ENCODE results near the gene TEKT3. TPM values are rescaled to one million over a fixed set of nuclear protein-coding genes. Genes with fewer than 3 reads are reported as not detected.

Gene TEKT3
- polyA plus RNA-seq, 1 donor: 1.0 TPM

DNA sequence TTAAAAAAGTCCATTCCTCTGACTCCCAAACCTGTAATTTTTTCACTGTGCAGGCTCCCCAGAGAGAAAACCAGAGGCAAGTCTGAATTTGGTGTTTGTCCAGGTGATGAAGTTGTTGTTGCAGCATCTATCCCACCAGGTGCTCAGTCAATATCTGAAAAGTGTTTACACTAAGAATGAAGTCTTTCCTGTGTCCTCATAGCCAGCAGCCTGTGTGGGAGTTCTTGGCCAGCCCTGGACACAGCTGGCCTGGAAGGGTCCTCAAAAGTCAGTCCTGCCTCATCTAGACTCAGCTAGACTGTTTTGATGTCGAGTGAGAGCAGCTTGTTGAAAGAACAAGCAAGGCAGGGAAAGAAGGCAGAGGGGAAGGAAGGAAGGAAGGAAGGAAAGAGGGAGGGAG, 72.9 kb downstream of the TEKT3 start:
- WGBS (ENCODE audit: insufficient coverage, low lambda C conversion rate): 43% methylated on average over 1 of the region's 1 CpG
- H3K27me3 ChIP-seq (ENCODE audit: control insufficient read depth, insufficient read depth, low read length): no peaks in the 10 kb centered on the region
- H3K4me1 ChIP-seq (ENCODE audit: control insufficient read depth, insufficient read depth, low read length): peaks cover 17% of the 10 kb centered on the region
- no peak overlapping the region for H3K27ac ChIP-seq (ENCODE audit: low read length)
- no peaks in the 10 kb centered on the region for H3K36me3 ChIP-seq (ENCODE audit: control insufficient read depth, insufficient read depth, low read length)
- DNase-seq: no peak
- H3K4me3 ChIP-seq (ENCODE audit: low read length): no peak overlapping the region
- no peaks in the 10 kb centered on the region for H3K9me3 ChIP-seq (ENCODE audit: control insufficient read depth, low read depth, low read length)

DNA sequence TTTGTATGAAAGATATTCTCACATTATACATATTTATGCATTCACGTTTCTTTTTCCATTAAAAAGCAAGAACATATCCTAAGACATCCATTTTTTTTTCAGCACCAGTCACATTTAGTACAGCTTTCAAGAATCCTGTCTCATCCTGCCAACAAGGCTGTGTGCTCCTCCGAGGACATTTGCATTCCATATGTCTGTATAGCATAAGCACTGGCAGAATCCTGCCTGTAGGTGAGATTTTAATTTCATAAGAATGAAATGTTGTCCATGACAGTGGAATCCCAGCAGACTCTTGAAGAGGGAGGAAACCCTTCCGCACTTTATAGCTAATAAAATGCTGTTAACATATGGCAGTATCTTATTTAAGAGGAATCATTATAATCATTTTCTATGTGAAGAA, 73.4 kb downstream of the TEKT3 start:
- WGBS (ENCODE audit: insufficient coverage, low lambda C conversion rate): 85% methylated on average over 2 of the region's 3 CpGs
- no peak for DNase-seq
- no peak overlapping the region for H3K4me3 ChIP-seq (ENCODE audit: low read length)
- no peaks in the 10 kb centered on the region for H3K9me3 ChIP-seq (ENCODE audit: control insufficient read depth, low read depth, low read length)
- peaks cover 22% of the 10 kb centered on the region for H3K4me1 ChIP-seq (ENCODE audit: control insufficient read depth, insufficient read depth, low read length)
- no peaks in the 10 kb centered on the region for H3K36me3 ChIP-seq (ENCODE audit: control insufficient read depth, insufficient read depth, low read length)
- H3K27ac ChIP-seq (ENCODE audit: low read length): no peak overlapping the region
- peaks cover under 1% of the 10 kb centered on the region for H3K27me3 ChIP-seq (ENCODE audit: control insufficient read depth, insufficient read depth, low read length)

DNA sequence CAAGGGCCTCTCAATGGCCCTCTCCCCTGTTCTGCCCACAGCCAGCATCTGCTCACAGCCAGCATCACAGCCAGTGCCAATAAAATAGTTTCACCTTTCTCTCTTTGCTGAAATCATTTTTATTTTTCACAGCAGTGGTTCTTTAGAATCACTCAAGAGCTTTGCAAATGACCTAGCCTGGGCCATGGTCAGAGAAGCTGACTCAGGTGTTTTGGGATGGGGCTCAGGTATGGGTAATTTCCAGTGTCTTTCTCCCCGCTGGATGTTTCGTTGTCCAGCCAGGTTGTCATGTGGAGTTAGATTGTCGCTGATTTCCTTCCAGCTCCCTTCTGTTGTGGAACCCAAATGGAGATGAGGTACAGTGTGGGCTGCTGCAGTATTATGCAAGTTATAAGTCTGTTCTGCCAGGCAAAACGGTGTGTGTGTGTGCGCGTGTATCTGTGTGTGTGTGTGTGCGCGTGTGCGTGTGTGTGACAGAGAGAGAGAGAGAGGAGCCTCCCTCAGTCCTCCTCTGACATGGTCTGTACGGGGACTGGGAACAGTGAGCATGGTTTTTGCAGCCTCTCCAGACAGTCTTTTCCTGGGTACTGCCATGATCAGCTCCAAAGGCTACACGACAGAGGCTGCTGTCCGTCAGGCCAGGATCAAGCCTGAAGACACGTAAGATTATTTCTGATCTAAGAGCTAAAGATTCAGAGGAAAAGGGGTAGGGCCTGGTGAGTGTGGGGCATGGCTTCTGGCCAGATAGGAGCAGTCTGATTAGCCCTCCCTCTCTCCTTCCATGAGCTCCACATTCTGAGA, 74.9 kb downstream of the TEKT3 start:
- Histone ChIP-seq H3K9me3 (ENCODE audit: control insufficient read depth, low read depth, low read length) (peaks cover 2% of the 10 kb centered on the region), H3K27ac (ENCODE audit: low read length) (no peak overlapping the region), H3K4me3 (ENCODE audit: low read length) (no peak overlapping the region), H3K27me3 (ENCODE audit: control insufficient read depth, insufficient read depth, low read length) (peaks cover 2% of the 10 kb centered on the region), H3K4me1 (ENCODE audit: control insufficient read depth, insufficient read depth, low read length) (peaks cover 27% of the 10 kb centered on the region), H3K36me3 (ENCODE audit: control insufficient read depth, insufficient read depth, low read length) (no peaks in the 10 kb centered on the region)
- DNase-seq: no peak
- WGBS (ENCODE audit: insufficient coverage, low lambda C conversion rate): no CpG with 5 or more reads among the region's 13 CpGs

DNA sequence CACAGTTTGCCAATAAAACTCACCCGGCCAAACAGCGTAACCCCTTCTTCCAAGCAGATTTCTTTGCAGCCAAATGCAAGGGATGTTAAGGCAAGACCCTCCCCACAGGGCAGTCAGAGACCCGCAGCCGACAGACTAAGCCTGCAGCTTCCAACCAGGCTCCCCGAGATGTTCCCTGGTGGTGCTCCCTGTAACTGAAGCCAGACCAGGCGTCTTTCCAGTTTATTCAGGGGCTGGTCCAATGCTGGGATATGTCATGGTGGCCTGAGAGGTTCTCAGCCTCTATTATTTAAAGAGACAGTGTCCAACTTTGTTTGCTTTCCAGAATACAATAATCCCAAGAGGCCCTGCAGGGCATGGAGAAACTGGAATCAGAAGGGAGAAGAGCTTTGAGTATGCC, 76.3 kb downstream of the TEKT3 start, which contains the start of gene PMP22:
Gene PMP22, minus strand, starts transcription at position 196 of the 400 bp plus-strand sequence. CDS start 4,599 bp downstream, outside the sequence.
- peaks cover 2% of the 10 kb centered on the region for H3K27me3 ChIP-seq (ENCODE audit: control insufficient read depth, insufficient read depth, low read length)
- H3K36me3 ChIP-seq (ENCODE audit: control insufficient read depth, insufficient read depth, low read length): no peaks in the 10 kb centered on the region
- no peak within 1 kb of the TSS for H3K27ac ChIP-seq (ENCODE audit: low read length)
- WGBS (ENCODE audit: insufficient coverage, low lambda C conversion rate): no CpG with 5 or more reads among the region's 6 CpGs
- peak within 1 kb of the TSS; percentile 0 for H3K4me3 ChIP-seq (ENCODE audit: low read length)
- peaks cover 2% of the 10 kb centered on the region for H3K9me3 ChIP-seq (ENCODE audit: control insufficient read depth, low read depth, low read length)
- DNase-seq: no peak
- H3K4me1 ChIP-seq (ENCODE audit: control insufficient read depth, insufficient read depth, low read length): peaks cover 29% of the 10 kb centered on the region

DNA sequence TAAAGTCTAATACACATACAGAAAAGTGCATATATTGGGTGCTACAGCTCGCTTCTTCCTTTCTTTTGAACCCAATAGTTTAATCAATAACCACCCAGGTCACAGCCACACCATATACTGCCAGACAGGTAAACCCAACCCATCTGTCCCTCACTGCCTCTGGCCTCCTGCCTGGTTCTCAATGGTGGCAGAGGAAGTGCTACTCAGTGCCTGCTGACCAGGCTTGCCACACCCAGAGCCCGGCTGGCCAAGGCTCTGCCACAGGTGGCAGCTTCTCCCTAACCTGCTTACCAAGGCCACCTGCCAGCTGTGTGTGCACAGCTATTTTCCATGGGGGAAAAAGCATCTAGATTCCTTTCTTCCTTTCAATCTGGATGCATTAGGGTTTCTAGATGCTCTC, 76.9 kb downstream of the TEKT3 start:
- Histone ChIP-seq H3K27me3 (ENCODE audit: control insufficient read depth, insufficient read depth, low read length) (peaks cover 2% of the 10 kb centered on the region), H3K4me1 (ENCODE audit: control insufficient read depth, insufficient read depth, low read length) (peaks cover 34% of the 10 kb centered on the region), H3K27ac (ENCODE audit: low read length) (no peak overlapping the region), H3K9me3 (ENCODE audit: control insufficient read depth, low read depth, low read length) (peaks cover 2% of the 10 kb centered on the region), H3K4me3 (ENCODE audit: low read length) (peak overlapping the region; percentile 0), H3K36me3 (ENCODE audit: control insufficient read depth, insufficient read depth, low read length) (no peaks in the 10 kb centered on the region)
- DNase-seq: peak in 1 of 2 donors; percentile 37
- WGBS (ENCODE audit: insufficient coverage, low lambda C conversion rate): 43% methylated on average over 1 of the region's 2 CpGs

DNA sequence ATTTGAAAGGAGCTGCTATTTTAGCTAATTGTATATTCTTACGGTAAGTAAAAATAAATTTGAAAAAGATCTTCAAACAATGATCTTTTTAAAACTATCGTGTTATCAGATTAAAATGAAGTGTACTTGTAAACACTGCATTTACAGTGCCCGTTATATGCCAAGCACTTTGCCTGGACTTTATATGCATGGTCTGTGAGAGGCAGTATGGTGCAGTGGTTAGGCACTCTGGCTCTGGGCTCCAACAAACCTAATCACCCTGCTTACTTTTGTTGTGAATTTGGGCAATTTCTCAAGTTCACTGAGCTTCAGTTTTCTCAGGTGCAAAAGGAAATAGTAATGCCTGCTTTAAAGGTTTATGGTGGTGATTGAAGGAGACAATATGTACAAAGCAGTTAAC, 77.7 kb downstream of the TEKT3 start:
- Histone ChIP-seq H3K4me1 (ENCODE audit: control insufficient read depth, insufficient read depth, low read length) (peaks cover 36% of the 10 kb centered on the region), H3K4me3 (ENCODE audit: low read length) (no peak overlapping the region), H3K36me3 (ENCODE audit: control insufficient read depth, insufficient read depth, low read length) (peaks cover 7% of the 10 kb centered on the region), H3K27me3 (ENCODE audit: control insufficient read depth, insufficient read depth, low read length) (peaks cover 2% of the 10 kb centered on the region), H3K27ac (ENCODE audit: low read length) (no peak overlapping the region), H3K9me3 (ENCODE audit: control insufficient read depth, low read depth, low read length) (peaks cover 2% of the 10 kb centered on the region)
- no peak for DNase-seq
- 57% methylated on average over 2 of the region's 3 CpGs for WGBS (ENCODE audit: insufficient coverage, low lambda C conversion rate)

DNA sequence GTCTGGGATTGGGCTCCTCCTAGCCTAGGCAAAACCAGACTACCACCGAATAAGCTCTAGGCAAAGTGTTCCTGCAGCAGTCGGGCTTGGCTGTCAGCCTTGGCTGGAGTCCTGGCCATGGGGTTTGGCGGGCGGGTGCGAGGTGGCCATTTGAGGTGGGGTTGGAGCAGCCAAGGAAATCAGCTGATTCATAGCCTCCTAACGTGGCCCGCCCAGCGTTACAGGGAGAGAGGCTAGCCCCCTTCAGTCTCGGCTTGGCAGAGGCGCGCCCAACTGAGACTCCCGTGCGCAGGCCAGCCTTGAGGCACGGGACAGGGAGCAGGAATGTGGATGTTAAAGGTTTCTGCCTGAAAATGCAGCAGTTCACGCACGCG, 78.2 kb downstream of the TEKT3 start:
- peaks cover 40% of the 10 kb centered on the region for H3K4me1 ChIP-seq (ENCODE audit: control insufficient read depth, insufficient read depth, low read length)
- peak overlapping the region; percentile 82 for H3K27ac ChIP-seq (ENCODE audit: low read length)
- WGBS (ENCODE audit: insufficient coverage, low lambda C conversion rate): no CpG with 5 or more reads among the region's 17 CpGs

DNA sequence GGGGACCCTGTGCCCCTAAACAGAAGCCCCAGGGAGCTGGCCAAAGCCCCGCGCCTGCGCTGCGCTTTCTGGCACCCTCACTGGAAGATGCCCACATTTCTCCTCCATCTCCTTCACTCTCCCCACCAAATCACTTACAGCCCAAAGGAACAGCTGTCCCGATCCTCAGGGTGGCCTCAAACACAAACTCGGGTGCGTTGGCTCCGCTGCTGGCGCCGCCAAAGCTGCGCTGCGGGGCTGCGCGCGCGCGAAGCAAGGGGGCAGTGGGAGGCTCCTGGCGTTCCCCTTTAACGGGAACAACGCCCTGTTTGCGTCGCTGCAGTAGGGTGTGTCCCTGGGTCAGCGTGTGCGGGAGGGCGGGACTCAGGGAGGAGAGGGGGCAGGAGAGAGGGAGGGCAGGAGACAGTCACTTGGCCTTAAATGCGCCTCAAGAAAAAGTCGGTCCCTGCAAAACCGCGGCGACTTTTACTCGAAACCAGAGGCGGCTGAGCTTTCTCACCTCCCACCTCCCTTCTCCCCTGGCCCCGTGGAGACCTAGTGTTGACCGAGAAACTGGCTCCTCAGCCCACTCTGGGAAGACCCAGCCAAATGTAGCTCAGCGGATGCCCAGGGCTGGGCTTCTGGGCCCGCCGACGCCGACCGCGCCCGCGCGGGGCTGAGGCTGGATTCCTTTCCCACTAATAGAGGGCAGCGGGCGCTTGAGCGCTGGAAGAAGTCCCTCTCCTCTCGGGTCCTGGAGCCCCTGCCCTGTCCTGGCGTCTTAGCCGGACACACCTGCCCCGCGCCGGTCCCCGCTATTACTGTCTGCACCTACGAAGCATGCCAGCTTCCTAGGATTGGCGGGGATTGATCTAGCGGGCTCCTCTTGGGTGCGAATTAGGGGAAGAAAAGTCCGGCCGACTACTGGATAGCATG, 78.8 kb downstream of the TEKT3 start:
- Histone ChIP-seq H3K4me3 (ENCODE audit: low read length) (peak overlapping the region; percentile 75), H3K9me3 (ENCODE audit: control insufficient read depth, low read depth, low read length) (peaks cover 2% of the 10 kb centered on the region), H3K27ac (ENCODE audit: low read length) (peak overlapping the region; percentile 82), H3K36me3 (ENCODE audit: control insufficient read depth, insufficient read depth, low read length) (peaks cover 18% of the 10 kb centered on the region), H3K4me1 (ENCODE audit: control insufficient read depth, insufficient read depth, low read length) (peaks cover 46% of the 10 kb centered on the region), H3K27me3 (ENCODE audit: control insufficient read depth, insufficient read depth, low read length) (peaks cover 2% of the 10 kb centered on the region)
- no CpG with 5 or more reads among the region's 60 CpGs for WGBS (ENCODE audit: insufficient coverage, low lambda C conversion rate)
- DNase-seq: peak; percentile 89 to 92

More for the DNA sequence above, 78.2 kb downstream of the TEKT3 start:
- H3K36me3 ChIP-seq (ENCODE audit: control insufficient read depth, insufficient read depth, low read length): peaks cover 12% of the 10 kb centered on the region
- H3K4me3 ChIP-seq (ENCODE audit: low read length): peak overlapping the region; percentile 75
- H3K27me3 ChIP-seq (ENCODE audit: control insufficient read depth, insufficient read depth, low read length): peaks cover 2% of the 10 kb centered on the region
- DNase-seq: peak; percentile 52 to 80
- peaks cover 2% of the 10 kb centered on the region for H3K9me3 ChIP-seq (ENCODE audit: control insufficient read depth, low read depth, low read length)

DNA sequence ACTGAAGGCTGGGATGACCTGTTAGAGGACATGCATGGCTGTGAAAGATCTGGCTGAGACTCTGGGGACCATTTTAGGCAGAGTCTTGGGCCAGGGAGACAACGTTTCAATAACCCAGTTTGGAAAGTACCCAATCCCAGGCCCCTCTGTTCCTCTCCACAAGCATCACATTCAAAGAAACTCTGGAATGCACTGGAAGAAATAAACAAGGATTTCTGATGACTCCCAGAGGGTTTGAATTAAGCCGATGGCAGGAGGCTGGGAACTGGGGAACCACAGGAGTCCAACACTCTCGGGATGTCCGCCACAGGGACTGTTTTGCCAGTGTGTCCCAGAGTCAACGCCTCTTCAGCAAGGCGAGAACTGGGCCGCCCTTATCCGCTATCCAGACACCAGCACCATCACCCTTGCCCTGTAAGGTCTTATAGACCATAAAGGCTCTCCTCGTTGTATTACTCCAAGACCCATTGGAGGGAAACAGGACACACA, 79.6 kb downstream of the TEKT3 start:
- peaks cover 2% of the 10 kb centered on the region for H3K27me3 ChIP-seq (ENCODE audit: control insufficient read depth, insufficient read depth, low read length)
- H3K4me3 ChIP-seq (ENCODE audit: low read length): peak overlapping the region; percentile 75
- 0% methylated on average over 1 of the region's 9 CpGs for WGBS (ENCODE audit: insufficient coverage, low lambda C conversion rate)
- H3K4me1 ChIP-seq (ENCODE audit: control insufficient read depth, insufficient read depth, low read length): peaks cover 53% of the 10 kb centered on the region
- peaks cover 25% of the 10 kb centered on the region for H3K36me3 ChIP-seq (ENCODE audit: control insufficient read depth, insufficient read depth, low read length)
- peak in 1 of 2 donors; percentile 54 for DNase-seq
- peak overlapping the region; percentile 82 for H3K27ac ChIP-seq (ENCODE audit: low read length)
- H3K9me3 ChIP-seq (ENCODE audit: control insufficient read depth, low read depth, low read length): peaks cover 2% of the 10 kb centered on the region

DNA sequence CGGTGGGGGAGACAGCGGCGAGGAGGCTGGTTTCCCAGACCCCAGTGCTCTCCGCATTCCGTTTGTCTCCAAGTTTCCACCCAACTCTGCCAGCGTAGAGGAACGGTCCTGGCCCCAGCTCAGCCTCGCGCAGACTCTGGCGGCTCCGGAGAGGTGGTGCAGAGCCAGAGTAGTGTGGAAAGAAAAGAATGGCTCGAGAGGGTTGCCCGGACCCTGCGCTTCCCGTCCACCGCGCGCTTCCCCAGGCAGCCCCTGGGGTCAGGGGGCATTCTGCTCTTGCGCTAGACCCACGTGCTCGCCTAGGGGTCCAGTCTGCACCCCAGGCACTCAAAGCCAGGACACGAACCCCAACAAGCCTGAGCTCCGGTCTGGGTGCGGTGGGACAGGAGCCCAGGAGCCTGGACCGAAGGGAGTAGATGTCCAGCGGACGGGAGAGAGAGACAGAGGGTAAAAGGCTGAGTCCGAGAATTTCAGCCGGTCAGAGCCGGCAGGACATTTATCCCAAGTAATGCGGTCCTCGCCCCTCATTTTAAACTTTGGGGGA, 80.1 kb downstream of the TEKT3 start:
- peaks cover 25% of the 10 kb centered on the region for H3K36me3 ChIP-seq (ENCODE audit: control insufficient read depth, insufficient read depth, low read length)
- peaks cover 2% of the 10 kb centered on the region for H3K9me3 ChIP-seq (ENCODE audit: control insufficient read depth, low read depth, low read length)
- DNase-seq: peak; percentile 37 to 73
- peak overlapping the region; percentile 82 for H3K27ac ChIP-seq (ENCODE audit: low read length)
- no CpG with 5 or more reads among the region's 32 CpGs for WGBS (ENCODE audit: insufficient coverage, low lambda C conversion rate)
- peak overlapping the region; percentile 75 for H3K4me3 ChIP-seq (ENCODE audit: low read length)
- peaks cover 53% of the 10 kb centered on the region for H3K4me1 ChIP-seq (ENCODE audit: control insufficient read depth, insufficient read depth, low read length)
- peaks cover 2% of the 10 kb centered on the region for H3K27me3 ChIP-seq (ENCODE audit: control insufficient read depth, insufficient read depth, low read length)
